ENCODE measurements around the gene IL21R. TPM values are rescaled to one million over a fixed set of nuclear protein-coding genes. Genes with fewer than 3 reads are reported as not detected.

The IL21R gene
- total RNA-seq, 4 donors from 2014 or later = 0.23 to 0.40 (median 0.25) TPM; not detected in 1

DNA sequence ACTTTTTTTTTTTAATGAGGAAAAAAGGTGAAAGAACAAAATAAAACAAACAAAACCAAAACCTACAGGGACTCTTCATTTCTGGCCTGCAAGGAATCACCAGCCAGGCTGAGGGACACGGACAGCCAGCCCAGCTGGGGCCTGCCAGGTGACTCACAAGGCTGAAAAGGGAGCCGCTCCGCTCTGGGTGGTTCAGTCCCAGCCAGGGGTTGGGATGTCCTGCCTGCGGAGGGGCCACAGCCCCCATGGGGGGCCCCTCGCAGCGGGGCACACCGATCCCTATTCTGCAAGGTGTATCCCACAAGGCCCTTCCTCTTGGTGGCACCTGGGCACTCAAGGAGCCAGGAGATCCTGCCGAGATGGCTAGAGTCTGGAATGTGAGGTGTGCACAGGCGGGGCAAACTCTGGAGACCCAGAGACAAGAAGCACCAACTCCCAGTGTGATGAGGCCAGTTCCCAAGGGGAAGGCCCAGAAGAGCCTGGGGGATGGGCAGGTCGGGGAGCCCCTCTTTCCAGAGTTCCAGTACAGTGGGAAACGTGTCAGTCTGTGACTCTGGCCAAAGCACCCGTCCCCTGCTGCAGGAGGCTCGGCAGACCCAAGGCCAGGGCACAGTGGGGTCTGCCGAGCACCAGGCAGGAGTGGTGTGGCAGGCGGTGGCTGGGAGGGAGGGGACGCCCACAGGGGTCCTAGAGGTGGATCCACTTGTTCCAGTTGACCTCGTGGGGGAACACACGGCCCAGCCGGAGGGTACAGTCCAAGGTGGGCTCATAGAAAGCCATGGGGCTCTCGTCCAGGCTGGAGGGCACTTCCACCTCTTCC lies 58.9 kb downstream of the IL21R start:
- peak overlapping the region in 3 of 4 donors; percentile 20 to 58 (median 22) for H3K27ac ChIP-seq
- WGBS, 2 donors (ENCODE audit: low coverage in 1 of 2) = 35 to 75% methylated on average over 2 to 4 of the region's 20 CpGs
- no peak overlapping the region for H3K4me3 ChIP-seq
- peaks cover 0 to 62% of the 10 kb centered on the region in 2 donors for H3K36me3 ChIP-seq
- peaks cover 0 to 35% (median 10%) of the 10 kb centered on the region in 3 donors for H3K4me1 ChIP-seq
- no peak for ATAC-seq
- H3K9me3 ChIP-seq = no peaks in the 10 kb centered on the region
- no peak for TF ChIP-seq POLR2AphosphoS5 (IDR thresholded peaks at IDR 0.05)
- no peak for TF ChIP-seq POLR2A (IDR thresholded peaks at IDR 0.05)
- TF ChIP-seq, protein P1, sequence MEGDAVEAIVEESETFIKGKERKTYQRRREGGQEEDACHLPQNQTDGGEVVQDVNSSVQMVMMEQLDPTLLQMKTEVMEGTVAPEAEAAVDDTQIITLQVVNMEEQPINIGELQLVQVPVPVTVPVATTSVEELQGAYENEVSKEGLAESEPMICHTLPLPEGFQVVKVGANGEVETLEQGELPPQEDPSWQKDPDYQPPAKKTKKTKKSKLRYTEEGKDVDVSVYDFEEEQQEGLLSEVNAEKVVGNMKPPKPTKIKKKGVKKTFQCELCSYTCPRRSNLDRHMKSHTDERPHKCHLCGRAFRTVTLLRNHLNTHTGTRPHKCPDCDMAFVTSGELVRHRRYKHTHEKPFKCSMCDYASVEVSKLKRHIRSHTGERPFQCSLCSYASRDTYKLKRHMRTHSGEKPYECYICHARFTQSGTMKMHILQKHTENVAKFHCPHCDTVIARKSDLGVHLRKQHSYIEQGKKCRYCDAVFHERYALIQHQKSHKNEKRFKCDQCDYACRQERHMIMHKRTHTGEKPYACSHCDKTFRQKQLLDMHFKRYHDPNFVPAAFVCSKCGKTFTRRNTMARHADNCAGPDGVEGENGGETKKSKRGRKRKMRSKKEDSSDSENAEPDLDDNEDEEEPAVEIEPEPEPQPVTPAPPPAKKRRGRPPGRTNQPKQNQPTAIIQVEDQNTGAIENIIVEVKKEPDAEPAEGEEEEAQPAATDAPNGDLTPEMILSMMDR (IDR thresholded peaks at IDR 0.05) = no peak
- no peak for TF ChIP-seq EP300 (IDR thresholded peaks at IDR 0.05)
- no peaks in the 10 kb centered on the region for H3K27me3 ChIP-seq

DNA sequence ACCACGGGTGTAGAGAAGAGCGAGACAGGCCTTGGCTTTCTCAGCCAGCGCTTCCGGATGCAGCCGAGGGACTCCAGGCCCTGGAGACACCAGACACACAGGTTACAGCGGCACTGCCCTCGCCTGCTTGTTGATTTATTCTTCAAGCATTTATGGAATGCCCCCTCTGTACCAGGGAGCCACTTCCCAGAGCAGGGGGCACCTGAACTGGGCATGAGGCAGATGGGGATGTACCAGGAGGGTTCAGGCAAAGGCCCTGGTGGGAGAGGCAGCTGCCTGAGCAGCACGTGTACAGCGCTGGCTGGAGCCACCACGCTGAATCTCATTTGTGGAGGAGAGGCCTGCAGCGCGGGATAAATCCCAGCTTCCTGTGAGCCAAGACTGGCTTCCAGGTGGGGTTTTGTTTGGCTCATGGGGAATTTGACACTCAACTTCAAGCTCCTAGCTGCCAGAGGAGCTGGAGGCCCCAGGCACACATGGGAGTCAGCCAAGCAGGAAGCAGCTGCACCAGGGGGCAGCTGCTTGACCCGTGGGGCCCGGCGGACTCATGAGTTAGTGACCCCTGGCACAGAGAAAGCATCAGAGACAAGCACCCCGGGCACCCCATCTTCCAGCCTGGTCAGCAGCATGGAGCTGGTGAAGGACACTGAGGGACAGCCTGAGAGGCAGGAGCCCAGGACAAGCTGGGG lies 59.7 kb downstream of the IL21R start:
- H3K4me3 ChIP-seq = no peak overlapping the region
- peaks cover 0 to 70% of the 10 kb centered on the region in 2 donors for H3K36me3 ChIP-seq
- no peaks in the 10 kb centered on the region for H3K9me3 ChIP-seq
- no peaks in the 10 kb centered on the region for H3K27me3 ChIP-seq
- no peak for ATAC-seq
- TF ChIP-seq POLR2AphosphoS5 (IDR thresholded peaks at IDR 0.05) (no peak), EP300 (IDR thresholded peaks at IDR 0.05) (no peak), POLR2A (IDR thresholded peaks at IDR 0.05) (no peak)
- TF ChIP-seq, protein P1 (IDR thresholded peaks at IDR 0.05) = no peak
- H3K4me1 ChIP-seq = peaks cover 0 to 35% (median 10%) of the 10 kb centered on the region in 3 donors
- 80% methylated on average over 4 of the region's 16 CpGs; no CpG with 5 or more reads in 1 of the 2 donors for WGBS, 2 donors (ENCODE audit: low coverage in 1 of 2)
- H3K27ac ChIP-seq = peak overlapping the region in 3 of 4 donors; percentile 20 to 58 (median 22)

DNA sequence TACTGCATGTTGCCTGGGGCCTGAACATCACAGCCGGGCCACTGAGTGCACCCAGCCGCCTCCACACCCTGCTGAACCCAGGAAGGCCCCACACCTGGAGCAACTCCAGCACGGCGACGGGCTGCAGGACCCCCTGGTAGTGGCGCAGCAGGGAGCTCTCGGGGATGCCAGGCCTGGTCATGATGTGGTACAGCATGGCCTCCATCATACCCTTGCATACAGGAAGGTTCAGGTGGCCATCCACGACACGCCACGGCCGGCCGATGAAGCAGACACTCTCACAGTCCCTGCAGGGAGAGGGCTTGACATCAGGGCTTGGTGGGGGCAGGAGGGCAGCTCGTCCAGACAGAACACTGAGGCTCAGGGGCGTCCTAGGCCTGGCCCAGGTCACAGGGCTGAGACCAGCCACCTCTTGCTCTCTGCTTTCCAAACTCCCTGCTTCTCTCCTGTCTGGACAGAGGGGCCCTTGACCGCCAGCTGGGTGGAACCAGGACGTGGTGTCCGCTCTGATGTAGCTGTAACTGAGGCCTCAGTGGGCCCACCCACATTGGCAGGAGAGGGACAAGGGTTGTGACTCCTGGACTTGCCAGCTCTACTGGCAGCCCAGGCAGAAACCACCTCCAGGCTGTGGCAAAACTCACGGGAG lies 60.3 kb downstream of the IL21R start:
- Histone ChIP-seq H3K4me1 (peaks cover 0 to 28% (median 10%) of the 10 kb centered on the region in 3 donors), H3K36me3 (peaks cover 0 to 77% of the 10 kb centered on the region in 2 donors), H3K4me3 (no peak overlapping the region), H3K27me3 (no peaks in the 10 kb centered on the region), H3K27ac (peak overlapping the region in 2 of 4 donors; percentile 20 to 58), H3K9me3 (no peaks in the 10 kb centered on the region)
- WGBS, 2 donors (ENCODE audit: low coverage in 1 of 2) = no CpG with 5 or more reads among the region's 18 CpGs
- no peak for ATAC-seq
- no peak for TF ChIP-seq EP300 (IDR thresholded peaks at IDR 0.05)
- TF ChIP-seq POLR2A (IDR thresholded peaks at IDR 0.05) = no peak
- TF ChIP-seq, protein P1 (IDR thresholded peaks at IDR 0.05) = no peak
- no peak for TF ChIP-seq POLR2AphosphoS5 (IDR thresholded peaks at IDR 0.05)

DNA sequence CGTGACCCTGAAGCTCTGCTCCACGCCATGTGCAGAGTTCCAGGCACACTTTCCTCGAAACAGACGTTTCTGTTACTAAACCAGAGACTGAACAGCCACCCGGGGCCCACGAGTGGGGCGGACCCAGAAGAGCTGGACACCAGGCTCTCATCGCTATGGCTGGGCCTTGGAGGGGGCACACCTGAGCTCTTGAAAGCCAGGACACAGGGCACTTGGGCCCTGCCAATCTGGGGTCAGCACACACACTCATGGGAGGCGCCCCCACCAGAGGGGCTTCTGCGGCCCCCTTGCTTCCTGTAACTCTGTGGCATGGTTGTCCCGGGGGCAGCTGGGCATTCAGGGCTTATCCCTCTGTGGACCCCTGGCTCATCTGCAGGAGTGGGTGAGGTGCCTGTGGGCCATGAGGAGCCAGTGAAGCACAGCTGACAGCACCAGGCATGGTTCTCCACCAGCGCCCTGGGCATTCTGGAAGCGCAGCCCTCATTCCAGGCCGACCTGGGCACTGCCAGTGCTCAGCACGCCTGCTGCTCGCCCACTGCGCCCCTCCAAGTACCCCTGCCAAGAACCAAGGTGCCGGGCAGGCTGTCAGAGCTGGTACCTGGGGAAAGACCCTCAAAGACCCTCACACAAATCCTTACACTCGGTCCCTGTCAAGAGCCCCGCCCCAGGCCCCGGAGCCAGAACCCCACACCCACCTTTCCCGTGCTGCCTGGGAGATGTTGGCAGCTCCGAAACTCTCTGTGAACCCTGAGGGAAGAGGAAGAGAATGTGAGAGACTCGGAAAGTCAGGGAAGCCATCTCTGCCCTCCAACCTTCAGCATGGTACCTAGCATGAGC lies 61.1 kb downstream of the IL21R start:
- Histone ChIP-seq H3K9me3 (no peaks in the 10 kb centered on the region), H3K4me1 (peaks cover 0 to 27% (median 10%) of the 10 kb centered on the region in 3 donors), H3K36me3 (peaks cover 0 to 84% of the 10 kb centered on the region in 2 donors), H3K4me3 (no peak overlapping the region), H3K27ac (no peak overlapping the region), H3K27me3 (no peaks in the 10 kb centered on the region)
- 80% methylated on average over 1 of the region's 24 CpGs; no CpG with 5 or more reads in 1 of the 2 donors for WGBS, 2 donors (ENCODE audit: low coverage in 1 of 2)
- TF ChIP-seq EP300 (IDR thresholded peaks at IDR 0.05) (no peak), POLR2AphosphoS5 (IDR thresholded peaks at IDR 0.05) (no peak), POLR2A (IDR thresholded peaks at IDR 0.05) (no peak)
- TF ChIP-seq, protein P1 (IDR thresholded peaks at IDR 0.05) = no peak
- no peak for ATAC-seq
